ENCODE data around the gene SV2A.

The SV2A gene

DNA sequence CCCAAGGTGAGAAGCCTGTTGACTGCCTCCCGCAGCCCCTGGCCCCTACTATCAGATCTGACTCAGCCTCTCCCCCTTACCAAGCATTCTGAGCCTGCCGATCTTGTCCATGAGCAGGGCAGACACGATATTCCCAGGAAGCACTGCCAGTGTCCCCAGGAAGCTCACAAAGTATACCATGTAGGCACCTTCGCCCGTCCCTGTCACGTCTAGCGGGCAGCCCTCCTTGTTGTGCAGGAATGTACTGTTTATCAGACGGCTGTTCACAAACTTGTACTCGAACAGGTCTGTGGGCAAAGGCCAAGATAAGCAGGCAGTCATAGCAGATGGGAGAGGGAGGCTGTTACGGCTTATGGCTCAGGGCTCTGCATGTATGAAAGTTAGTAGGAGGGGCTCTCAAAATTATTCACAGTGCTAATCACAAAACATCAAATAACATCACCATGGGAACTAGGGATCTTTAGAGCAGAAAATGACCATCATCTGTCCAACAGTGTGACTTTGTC, 11.0 kb downstream of the SV2A start:
- H3K4me1 ChIP-seq (ENCODE audit: control insufficient read depth in 1 of 2, insufficient read depth in 1 of 2, low read depth in 1 of 2, low read length in 1 of 2), result no peaks in the 10 kb centered on the region
- no peak overlapping the region for H3K4me3 ChIP-seq (ENCODE audit: low read depth in 1 of 2, low read length in 1 of 2)
- no peaks in the 10 kb centered on the region for H3K9me3 ChIP-seq
- peaks cover 30% of the 10 kb centered on the region for H3K36me3 ChIP-seq
- TF ChIP-seq, protein P1, sequence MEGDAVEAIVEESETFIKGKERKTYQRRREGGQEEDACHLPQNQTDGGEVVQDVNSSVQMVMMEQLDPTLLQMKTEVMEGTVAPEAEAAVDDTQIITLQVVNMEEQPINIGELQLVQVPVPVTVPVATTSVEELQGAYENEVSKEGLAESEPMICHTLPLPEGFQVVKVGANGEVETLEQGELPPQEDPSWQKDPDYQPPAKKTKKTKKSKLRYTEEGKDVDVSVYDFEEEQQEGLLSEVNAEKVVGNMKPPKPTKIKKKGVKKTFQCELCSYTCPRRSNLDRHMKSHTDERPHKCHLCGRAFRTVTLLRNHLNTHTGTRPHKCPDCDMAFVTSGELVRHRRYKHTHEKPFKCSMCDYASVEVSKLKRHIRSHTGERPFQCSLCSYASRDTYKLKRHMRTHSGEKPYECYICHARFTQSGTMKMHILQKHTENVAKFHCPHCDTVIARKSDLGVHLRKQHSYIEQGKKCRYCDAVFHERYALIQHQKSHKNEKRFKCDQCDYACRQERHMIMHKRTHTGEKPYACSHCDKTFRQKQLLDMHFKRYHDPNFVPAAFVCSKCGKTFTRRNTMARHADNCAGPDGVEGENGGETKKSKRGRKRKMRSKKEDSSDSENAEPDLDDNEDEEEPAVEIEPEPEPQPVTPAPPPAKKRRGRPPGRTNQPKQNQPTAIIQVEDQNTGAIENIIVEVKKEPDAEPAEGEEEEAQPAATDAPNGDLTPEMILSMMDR (IDR thresholded peaks at IDR 0.05), result no peak
- H3K27me3 ChIP-seq, result no peaks in the 10 kb centered on the region
- H3K27ac ChIP-seq, result no peak overlapping the region

DNA sequence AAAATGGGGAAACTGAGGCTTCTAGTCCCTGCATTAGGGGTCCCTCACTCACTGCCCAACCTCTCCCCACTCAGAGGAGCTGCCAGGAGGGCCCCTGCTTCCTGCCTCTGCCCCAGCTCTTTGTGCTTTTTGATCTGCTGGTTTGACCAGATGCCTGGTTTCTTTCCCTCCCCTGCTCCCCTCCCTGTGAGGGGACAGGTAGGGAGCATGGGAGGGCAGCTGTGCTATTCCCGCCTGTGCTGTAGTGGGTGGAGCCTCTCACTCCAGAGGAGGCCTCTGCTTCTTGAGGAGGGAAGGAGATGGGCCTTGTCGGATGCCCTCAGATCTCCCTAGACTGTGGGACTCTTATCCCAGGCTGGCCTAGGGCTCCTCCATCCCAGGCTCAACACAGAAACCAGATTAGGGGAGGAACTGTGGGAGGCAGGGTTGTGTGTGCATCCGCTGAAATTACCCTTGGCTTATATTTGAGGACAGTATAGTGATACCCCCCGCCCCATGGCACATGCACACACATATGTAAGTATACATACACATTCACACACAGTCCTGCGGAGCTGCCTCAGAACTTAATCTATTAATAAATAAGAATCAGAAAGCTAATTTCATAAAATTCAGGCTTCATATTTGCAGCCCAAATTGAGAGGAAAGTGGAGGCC, 13.7 kb downstream of the SV2A start:
- H3K27me3 ChIP-seq, result no peaks in the 10 kb centered on the region
- peaks cover 25% of the 10 kb centered on the region for H3K36me3 ChIP-seq
- TF ChIP-seq, protein P1 (IDR thresholded peaks at IDR 0.05), result no peak
- H3K4me3 ChIP-seq (ENCODE audit: low read depth in 1 of 2, low read length in 1 of 2), result no peak overlapping the region
- no peak overlapping the region for H3K27ac ChIP-seq
- peaks cover 8 to 15% of the 10 kb centered on the region in 2 experiments for H3K4me1 ChIP-seq (ENCODE audit: control insufficient read depth in 1 of 2, insufficient read depth in 1 of 2, low read depth in 1 of 2, low read length in 1 of 2)
- H3K9me3 ChIP-seq, result no peaks in the 10 kb centered on the region

DNA sequence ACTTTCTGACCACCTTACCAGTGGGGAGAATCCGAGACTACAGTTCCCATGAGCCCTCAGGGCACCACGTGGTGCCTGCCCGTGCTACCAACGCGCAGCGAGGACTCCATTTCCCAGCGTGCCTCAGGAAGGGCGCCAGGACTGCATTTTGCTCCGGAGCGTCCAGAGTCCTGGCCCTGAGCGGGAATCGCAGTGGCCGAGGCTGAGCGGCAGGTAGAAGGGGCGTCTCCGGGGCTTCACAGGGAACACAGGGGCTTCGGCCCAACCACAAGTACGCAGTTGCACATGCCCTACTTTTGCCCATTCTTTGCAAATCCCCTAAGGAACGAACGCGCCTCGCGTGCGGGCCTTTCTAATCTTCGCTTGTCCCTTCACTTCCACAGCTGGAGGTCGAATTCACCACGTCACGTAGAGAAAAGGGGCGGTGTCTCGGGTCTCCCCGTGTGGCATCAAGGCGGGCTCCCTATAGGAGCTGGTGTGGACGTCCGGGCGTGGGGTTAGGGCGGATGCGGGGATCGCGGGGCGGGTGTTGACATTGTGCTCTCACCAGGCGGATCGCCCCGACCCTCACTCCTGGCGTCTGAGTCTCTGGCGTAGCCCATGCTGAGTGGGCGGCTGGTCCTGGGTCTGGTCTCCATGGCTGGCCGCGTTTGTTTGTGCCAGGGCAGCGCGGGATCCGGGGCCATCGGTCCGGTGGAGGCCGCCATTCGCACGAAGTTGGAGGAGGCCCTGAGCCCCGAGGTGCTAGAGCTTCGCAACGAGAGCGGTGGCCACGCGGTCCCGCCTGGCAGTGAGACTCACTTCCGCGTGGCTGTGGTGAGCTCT, 18.0 kb downstream of the SV2A start, which contains the start of gene BOLA1:
BOLA1 (plus strand) TSS at position 109 of the 825 bp plus-strand sequence; CDS start at position 601, 492 bp downstream.
- Histone ChIP-seq H3K4me3 (ENCODE audit: low read depth in 1 of 2, low read length in 1 of 2) (peak within 1 kb of the TSS; percentile 68 to 94), H3K4me1 (ENCODE audit: control insufficient read depth in 1 of 2, insufficient read depth in 1 of 2, low read depth in 1 of 2, low read length in 1 of 2) (peaks cover 8 to 15% of the 10 kb centered on the region in 2 experiments), H3K27ac (peak within 1 kb of the TSS; percentile 71), H3K9me3 (no peaks in the 10 kb centered on the region), H3K27me3 (no peaks in the 10 kb centered on the region), H3K36me3 (peaks cover 2% of the 10 kb centered on the region)
- TF ChIP-seq, protein P1 (IDR thresholded peaks at IDR 0.05), result no peak

DNA sequence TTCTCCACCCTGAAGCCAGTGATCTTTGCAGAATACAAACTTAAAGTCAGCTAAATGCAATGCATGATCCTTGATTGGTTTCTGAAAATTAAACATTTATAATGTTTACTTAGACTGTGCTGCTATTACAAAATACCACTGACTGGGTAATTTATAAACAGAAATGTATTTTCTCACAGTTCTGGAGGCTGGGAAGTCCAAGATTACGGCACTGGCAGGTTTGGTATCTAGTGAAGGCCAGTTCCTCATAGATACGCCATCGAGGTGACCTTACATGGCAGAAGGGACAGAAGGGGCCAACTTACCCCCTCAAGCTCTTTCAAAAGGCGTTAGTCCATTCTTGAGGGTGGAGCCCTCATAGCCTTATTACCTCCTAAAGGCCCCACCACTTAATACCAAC, 21.1 kb downstream of the SV2A start:
- TF ChIP-seq, protein P1 (IDR thresholded peaks at IDR 0.05), result no peak
- Histone ChIP-seq H3K36me3 (no peaks in the 10 kb centered on the region), H3K27me3 (no peaks in the 10 kb centered on the region), H3K9me3 (no peaks in the 10 kb centered on the region), H3K4me3 (ENCODE audit: low read depth in 1 of 2, low read length in 1 of 2) (no peak overlapping the region), H3K27ac (no peak overlapping the region), H3K4me1 (ENCODE audit: control insufficient read depth in 1 of 2, insufficient read depth in 1 of 2, low read depth in 1 of 2, low read length in 1 of 2) (peaks cover 8 to 15% of the 10 kb centered on the region in 2 experiments)

- Histone ChIP-seq H3K36me3 (peaks cover 3% of the 10 kb centered on the region), H3K9me3 (peaks cover 16% of the 10 kb centered on the region), H3K4me3 (ENCODE audit: low read depth in 1 of 2, low read length in 1 of 2) (peak overlapping the region; percentile 71 to 93), H3K27me3 (no peaks in the 10 kb centered on the region), H3K27ac (peak overlapping the region; percentile 99), H3K4me1 (ENCODE audit: control insufficient read depth in 1 of 2, insufficient read depth in 1 of 2, low read depth in 1 of 2, low read length in 1 of 2) (peaks cover 22 to 33% of the 10 kb centered on the region in 2 experiments)
- TF ChIP-seq, protein P1 (IDR thresholded peaks at IDR 0.05), result no peak
These were observed 28.7 kb downstream of the SV2A start for GRCh38 chr1:149888999-149889289.

Data from neutrophil (primary cell).